A549 (cell line): Measurements from ENCODE around the gene GSTM1. TPM values are rescaled to one million over a fixed set of nuclear protein-coding genes. Genes with fewer than 3 reads are reported as not detected.
A peak's percentile ranks its signal among the peaks of the same experiment; 100 is the strongest.

ENCODE experiments used
- ATAC-seq, 2 experiments: fragments of 200-7000 bp in 1 of 2; fragments of >200 bp in 1 of 2; cut with Nextera tagmentation in 1 of 2; cut with Tn5 transposase in 1 of 2; 3 replicates each; pipeline versions ENCODE4 v1.8.0 to v1.9.1; 2018 to 2020; ENCODE audit warnings: mild to moderate bottlenecking in 1 of 2, moderate library complexity in 1 of 2
- CTCF ChIA-PET: fragments of 300-600 bp; sonication (Branson Sonifier 250); formaldehyde crosslinking; extraction: SDS; loops from one replicate; lab custom pipeline; 2021; ENCODE audit warnings: antibody characterized with exemption, inconsistent platforms; lab: Yijun Ruan, JAX
- POLR2A ChIA-PET: fragments of 350-600 bp; formaldehyde crosslinking; extraction: SDS; loops from one replicate; lab custom pipeline; 2021; ENCODE audit warnings: antibody characterized with exemption, inconsistent platforms; lab: Yijun Ruan, JAX
- DNase-seq, 2 experiments: peaks; one replicate each; pipeline versions ENCODE4 v3.0.0 to v3.0.0-alpha.2; 2011 to 2016; ENCODE audit warnings: low read depth in 1 of 2, low spot score in 1 of 2
- FAIRE-seq: peaks from 2 replicates; lab custom pipeline; 2011; peaks lifted over from hg19 to GRCh38; lab: Jason Lieb, UNC
- H3K27ac ChIP-seq, 2 experiments: fragments of >200 bp; sonication (Bioruptor Twin); formaldehyde crosslinking; 3 replicates each; pipeline ENCODE4 v1.5.1; 2016 to 2017
- H3K4me1 ChIP-seq: fragments of >200 bp; sonication (Bioruptor Twin); formaldehyde crosslinking; 3 replicates; pipeline ENCODE4 v1.6.1; 2016
- H3K4me2 ChIP-seq: fragments of >200 bp; sonication (Bioruptor Twin); formaldehyde crosslinking; 3 replicates; pipeline ENCODE4 v1.6.1; 2016
- H3K4me3 ChIP-seq: fragments of >200 bp; sonication (Bioruptor Twin); formaldehyde crosslinking; 3 replicates; pipeline ENCODE4 v1.5.1; 2016
- H3K9me3 ChIP-seq: fragments of >200 bp; sonication (Bioruptor Twin); formaldehyde crosslinking; 3 replicates; pipeline ENCODE4 v1.6.1; 2016
- CBX2 ChIP-seq: fragments of 200-600 bp; sonication (generic); IDR thresholded peaks from 2 replicates; pipeline ENCODE4 v1.6.1; 2016; ENCODE audit warnings: low read depth, mild to moderate bottlenecking, borderline replicate concordance
- CEBPB ChIP-seq, 2 experiments: fragments of >200 bp in 1 of 2; sonication (Bioruptor Twin) in 1 of 2; formaldehyde crosslinking in 1 of 2; IDR thresholded peaks; 2 replicates each; pipeline ENCODE4 v1.6.1; 2012 to 2016
- CHD2 ChIP-seq: fragments of 150-350 bp; IDR thresholded peaks from 2 replicates; pipeline ENCODE4 v1.6.1; 2014; ENCODE audit warnings: low read length; ENCODE audit not compliant: partially characterized antibody
- EP300 ChIP-seq, 2 experiments: fragments of >200 bp; sonication (Bioruptor Twin); formaldehyde crosslinking; IDR thresholded peaks; 2 replicates in 1 of 2; 3 replicates in 1 of 2; pipeline ENCODE4 v1.6.1; 2016 to 2017
- ESRRA ChIP-seq: fragments of 150-350 bp; IDR thresholded peaks from 2 replicates; pipeline ENCODE4 v1.6.1; 2014; ENCODE audit warnings: mild to moderate bottlenecking, low read length, borderline replicate concordance
- FOSB ChIP-seq: fragments of 250-450 bp; sonication (Bioruptor Pico); IDR thresholded peaks from 2 replicates; pipeline ENCODE4 v1.5.0; 2020; ENCODE audit warnings: mild to moderate bottlenecking, moderate library complexity
- GATA3 ChIP-seq: IDR thresholded peaks from 2 replicates; pipeline ENCODE4 v1.6.1; 2012; ENCODE audit warnings: borderline replicate concordance
- HDAC2 ChIP-seq: fragments of 200-600 bp; sonication (generic); IDR thresholded peaks from 2 replicates; pipeline ENCODE4 v1.6.1; 2016
- HOXA7 ChIP-seq: fragments of 250-450 bp; sonication (Bioruptor Pico); IDR thresholded peaks from 2 replicates; pipeline ENCODE4 v1.5.0; 2020; ENCODE audit warnings: mild to moderate bottlenecking, moderate library complexity
- JUN ChIP-seq, 2 experiments: fragments of >200 bp; sonication (Bioruptor Twin); formaldehyde crosslinking; IDR thresholded peaks; 2 replicates in 1 of 2; 3 replicates in 1 of 2; pipeline ENCODE4 v1.6.1; 2016 to 2017
- KDM1A ChIP-seq: fragments of 200-600 bp; sonication (generic); IDR thresholded peaks from 2 replicates; pipeline ENCODE4 v1.6.1; 2016; ENCODE audit warnings: low read depth, mild to moderate bottlenecking
- MAFK ChIP-seq: fragments of 450-650 bp; IDR thresholded peaks from 2 replicates; pipeline ENCODE4 v1.6.1; 2014; ENCODE audit not compliant: partially characterized antibody
- NR3C1 ChIP-seq: fragments of >200 bp; sonication (Bioruptor Twin); formaldehyde crosslinking; IDR thresholded peaks from 3 replicates; pipeline ENCODE4 v1.6.1; 2017
- PHF8 ChIP-seq: fragments of 200-600 bp; sonication (generic); IDR thresholded peaks from 2 replicates; pipeline ENCODE4 v1.6.1; 2016; ENCODE audit warnings: low read depth, mild to moderate bottlenecking, antibody characterized with exemption, moderate library complexity, borderline replicate concordance
- POLR2A ChIP-seq: IDR thresholded peaks from 2 replicates; pipeline ENCODE4 v1.6.1; 2012; ENCODE audit warnings: mild to moderate bottlenecking, low read length
- POLR2AphosphoS2 ChIP-seq: conservative IDR thresholded peaks from 2 replicates; pipeline ENCODE4 v1.6.1; 2012; ENCODE audit warnings: low read length, improper control_type of control experiment, inconsistent platforms
- RARB ChIP-seq: fragments of 250-450 bp; sonication (Bioruptor Pico); IDR thresholded peaks from 2 replicates; pipeline ENCODE4 v1.8.0; 2021; ENCODE audit warnings: mild to moderate bottlenecking, moderate library complexity
- RFX5 ChIP-seq: fragments of 450-650 bp; IDR thresholded peaks from 2 replicates; pipeline ENCODE4 v1.7.1; 2014; ENCODE audit warnings: antibody characterized with exemption, mild to moderate bottlenecking, moderate library complexity
- ZC3H11A ChIP-seq: fragments of 450-650 bp; IDR thresholded peaks from 2 replicates; pipeline ENCODE4 v1.6.1; 2014; ENCODE audit warnings: antibody characterized with exemption, mild to moderate bottlenecking
- WGBS: methylation state at CpG from one replicate; pipeline ENCODE4 v1.1.6; 2017; ENCODE audit errors: missing lambda C conversion rate; 5-methylcytosine and 5-hydroxymethylcytosine counted together
- polyA plus RNA-seq, 4 experiments: library from polyadenylated mRNA; depleted of rRNA in 3 of 4; stranded (reverse); fragments of >200 nt; fragmentation: RNase III in 1 of 4; extraction: RNeasy Plus Mini Kit Qiagen cat#74134 plus additional on column Dnase treatment in 1 of 4; gene quantifications; 2 replicates in 3 of 4; 3 replicates in 1 of 4; pipeline ENCODE4 v1.2.3, GENCODE V29; 2011 to 2017
- TF ChIP-seq, protein P1 (sequence below): fragments of 250-450 bp; sonication (Bioruptor Pico); IDR thresholded peaks from 2 replicates; pipeline ENCODE4 v1.5.0; 2020; ENCODE audit warnings: low read depth, mild to moderate bottlenecking, moderate library complexity

Gene GSTM1
- polyA plus RNA-seq, 2 of the 4 experiments (the other 2 are of a cell fraction), result not detected

DNA sequence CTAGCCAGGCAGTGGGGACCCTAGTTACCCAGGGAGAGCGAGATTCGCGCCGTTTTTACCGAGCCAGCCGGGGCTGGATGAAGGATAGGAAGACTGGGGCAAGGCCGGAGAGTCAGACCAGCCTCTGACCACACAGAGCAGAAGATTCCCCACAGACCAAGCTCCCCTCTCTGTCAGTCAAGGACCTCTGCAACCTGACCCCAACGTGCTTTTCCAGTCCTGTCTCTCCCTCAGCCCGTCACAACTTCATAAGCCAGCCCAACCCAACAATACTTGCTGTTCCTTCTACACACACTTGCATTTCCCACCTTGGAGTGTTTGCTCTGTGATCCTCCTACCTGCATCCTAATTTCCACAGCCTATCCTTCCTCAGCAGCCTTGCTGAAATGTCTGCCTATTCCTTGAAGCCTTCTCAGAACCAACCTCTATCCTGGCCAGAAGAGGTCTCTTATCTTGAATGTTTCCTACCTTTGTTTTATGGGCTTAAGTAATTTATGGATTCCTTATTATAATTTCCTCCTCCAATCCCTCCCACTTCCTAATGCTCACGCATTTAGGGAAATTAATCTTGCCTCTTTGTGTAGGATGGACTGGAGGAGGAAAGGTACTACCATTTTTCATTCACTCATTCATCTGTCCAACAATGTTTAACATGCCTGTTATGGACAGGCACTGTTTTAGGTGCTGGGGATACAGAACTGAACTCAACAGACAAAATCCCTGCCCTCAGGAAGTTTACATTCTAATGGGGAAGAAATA lies 53.2 kb downstream of the GSTM1 start, which contains the start of gene GSTM3:
GSTM3 (minus strand) TSS at position 424 of the 759 bp plus-strand sequence. CDS start 751 bp downstream, outside the sequence.
- TF ChIP-seq JUN (IDR thresholded peaks at IDR 0.05), result no peak
- TF ChIP-seq HOXA7 (CRISPR knock-in tag), result no peak
- TF ChIP-seq FOSB, result no peak
- no peak for TF ChIP-seq ESRRA
- TF ChIP-seq KDM1A, result no peak
- no peak for TF ChIP-seq RFX5
- no peak for TF ChIP-seq RARB (CRISPR knock-in tag)
- TF ChIP-seq NR3C1, result no peak
- TF ChIP-seq HDAC2, result no peak
- no peak for TF ChIP-seq CHD2
- no peak for TF ChIP-seq PHF8
- TF ChIP-seq POLR2AphosphoS2, result no peak
- TF ChIP-seq, protein P1, sequence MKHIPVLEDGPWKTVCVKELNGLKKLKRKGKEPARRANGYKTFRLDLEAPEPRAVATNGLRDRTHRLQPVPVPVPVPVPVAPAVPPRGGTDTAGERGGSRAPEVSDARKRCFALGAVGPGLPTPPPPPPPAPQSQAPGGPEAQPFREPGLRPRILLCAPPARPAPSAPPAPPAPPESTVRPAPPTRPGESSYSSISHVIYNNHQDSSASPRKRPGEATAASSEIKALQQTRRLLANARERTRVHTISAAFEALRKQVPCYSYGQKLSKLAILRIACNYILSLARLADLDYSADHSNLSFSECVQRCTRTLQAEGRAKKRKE (CRISPR knock-in tag), result no peak
- no peak for TF ChIP-seq CBX2
- TF ChIP-seq MAFK, result no peak
- no peak for TF ChIP-seq CEBPB (IDR thresholded peaks at IDR 0.05)
- TF ChIP-seq EP300 (IDR thresholded peaks at IDR 0.05), result no peak
- no peak for TF ChIP-seq POLR2A
- no peak for TF ChIP-seq ZC3H11A
- TF ChIP-seq GATA3, result no peak
- TF ChIP-seq, all 56 proteins: peak for 0
- DNase-seq, result no peak
- peak within 1 kb of the TSS; percentile 72 to 88 for H3K27ac ChIP-seq
- H3K9me3 ChIP-seq, result no peaks in the 10 kb centered on the region
- ChIA-PET POLR2A (no interaction called here), CTCF (interaction anchor here (0.9 to 1.4 kb wide), 2 partner anchors 13 to 33 kb away, joined by 3 to 4 read pairs; no protein-coding TSS in a partner anchor)
- WGBS, result 22% methylated on average over 10 of the region's 10 CpGs
- peak; percentile 58 to 63 for ATAC-seq
- peak within 1 kb of the TSS; percentile 94 for H3K4me2 ChIP-seq
- H3K4me3 ChIP-seq, result peak within 1 kb of the TSS; percentile 60
- H3K4me1 ChIP-seq, result no peaks in the 10 kb centered on the region
- no peak for FAIRE-seq

Other genes with a start within 250 kb of the GSTM1 start
- gene SYPL2, start 221.3 kb upstream of the GSTM1 start, polyA plus RNA-seq (2011; rRNA removed), result 0.04 and 0.08 TPM in 2 replicates
- 0.03 to 0.05 TPM (median 0.05 TPM) in 3 replicates for gene SYPL2, start 221.3 kb upstream of the GSTM1 start, polyA plus RNA-seq (2017; fragmentation: RNase III; extraction: RNeasy Plus Mini Kit Qiagen cat#74134 plus additional on column Dnase treatment)
- gene ATXN7L2, start 203.9 kb upstream of the GSTM1 start, polyA plus RNA-seq (2011; rRNA removed), result 0.97 and 1.2 TPM in 2 replicates
- gene ATXN7L2, start 203.9 kb upstream of the GSTM1 start, polyA plus RNA-seq (2017; fragmentation: RNase III; extraction: RNeasy Plus Mini Kit Qiagen cat#74134 plus additional on column Dnase treatment), result 2.0 to 2.2 TPM (median 2.1 TPM) in 3 replicates
- gene CYB561D1, start 193.7 kb upstream of the GSTM1 start, polyA plus RNA-seq (2011; rRNA removed), result 4.0 and 4.9 TPM in 2 replicates
- gene CYB561D1, start 193.7 kb upstream of the GSTM1 start, polyA plus RNA-seq (2017; fragmentation: RNase III; extraction: RNeasy Plus Mini Kit Qiagen cat#74134 plus additional on column Dnase treatment), result 4.4 to 5.2 TPM (median 4.9 TPM) in 3 replicates
- gene AMIGO1, start 178.1 kb upstream of the GSTM1 start, polyA plus RNA-seq (2011; rRNA removed), result 0.43 and 0.85 TPM in 2 replicates
- gene AMIGO1, start 178.1 kb upstream of the GSTM1 start, polyA plus RNA-seq (2017; fragmentation: RNase III; extraction: RNeasy Plus Mini Kit Qiagen cat#74134 plus additional on column Dnase treatment), result 1.1 to 1.3 TPM (median 1.2 TPM) in 3 replicates
- gene GPR61, start 147.9 kb upstream of the GSTM1 start, polyA plus RNA-seq (2011; rRNA removed), result 0.14 TPM in 1 of 2 replicates, not detected in the other
- not detected in 3 replicates for gene GPR61, start 147.9 kb upstream of the GSTM1 start, polyA plus RNA-seq (2017; fragmentation: RNase III; extraction: RNeasy Plus Mini Kit Qiagen cat#74134 plus additional on column Dnase treatment)
- gene GNAI3, start 139.2 kb upstream of the GSTM1 start, polyA plus RNA-seq (2011; rRNA removed), result 6.1 and 8.7 TPM in 2 replicates
- 5.3 to 5.6 TPM (median 5.6 TPM) in 3 replicates for gene GNAI3, start 139.2 kb upstream of the GSTM1 start, polyA plus RNA-seq (2017; fragmentation: RNase III; extraction: RNeasy Plus Mini Kit Qiagen cat#74134 plus additional on column Dnase treatment)
- gene GNAT2, start 68.2 kb upstream of the GSTM1 start, polyA plus RNA-seq (2011; rRNA removed), result 0.16 and 0.20 TPM in 2 replicates
- gene GNAT2, start 68.2 kb upstream of the GSTM1 start, polyA plus RNA-seq (2017; fragmentation: RNase III; extraction: RNeasy Plus Mini Kit Qiagen cat#74134 plus additional on column Dnase treatment), result 0.25 TPM in 1 of 3 replicates, not detected in the others
- gene AMPD2, start 68.0 kb upstream of the GSTM1 start, polyA plus RNA-seq (2011; rRNA removed), result 19.3 and 31.5 TPM in 2 replicates
- 39.4 to 51.7 TPM (median 47.2 TPM) in 3 replicates for gene AMPD2, start 68.0 kb upstream of the GSTM1 start, polyA plus RNA-seq (2017; fragmentation: RNase III; extraction: RNeasy Plus Mini Kit Qiagen cat#74134 plus additional on column Dnase treatment)
- 17.2 and 21.7 TPM in 2 replicates for gene GSTM4, start 31.7 kb upstream of the GSTM1 start, polyA plus RNA-seq (2011; rRNA removed)
- 13.0 to 14.3 TPM (median 13.6 TPM) in 3 replicates for gene GSTM4, start 31.7 kb upstream of the GSTM1 start, polyA plus RNA-seq (2017; fragmentation: RNase III; extraction: RNeasy Plus Mini Kit Qiagen cat#74134 plus additional on column Dnase treatment)
- gene GSTM2, start 19.8 kb upstream of the GSTM1 start, polyA plus RNA-seq (2011; rRNA removed), result 4.8 and 6.0 TPM in 2 replicates
- gene GSTM2, start 19.8 kb upstream of the GSTM1 start, polyA plus RNA-seq (2017; fragmentation: RNase III; extraction: RNeasy Plus Mini Kit Qiagen cat#74134 plus additional on column Dnase treatment), result 5.3 to 7.2 TPM (median 6.5 TPM) in 3 replicates
- not detected in 2 replicates for gene GSTM5, start 24.4 kb downstream of the GSTM1 start, polyA plus RNA-seq (2011; rRNA removed)
- gene GSTM5, start 24.4 kb downstream of the GSTM1 start, polyA plus RNA-seq (2017; fragmentation: RNase III; extraction: RNeasy Plus Mini Kit Qiagen cat#74134 plus additional on column Dnase treatment), result not detected in 3 replicates
- 55.7 and 67.6 TPM in 2 replicates for gene GSTM3, start 53.2 kb downstream of the GSTM1 start, polyA plus RNA-seq (2011; rRNA removed)
- gene GSTM3, start 53.2 kb downstream of the GSTM1 start, polyA plus RNA-seq (2017; fragmentation: RNase III; extraction: RNeasy Plus Mini Kit Qiagen cat#74134 plus additional on column Dnase treatment), result 39.8 to 44.1 TPM (median 43.0 TPM) in 3 replicates
- gene EPS8L3, start 76.1 kb downstream of the GSTM1 start, polyA plus RNA-seq (2011; rRNA removed), result 5.1 and 7.4 TPM in 2 replicates
- 1.4 to 3.3 TPM (median 2.4 TPM) in 3 replicates for gene EPS8L3, start 76.1 kb downstream of the GSTM1 start, polyA plus RNA-seq (2017; fragmentation: RNase III; extraction: RNeasy Plus Mini Kit Qiagen cat#74134 plus additional on column Dnase treatment)
- 36.3 and 45.7 TPM in 2 replicates for gene CSF1, start 223.0 kb downstream of the GSTM1 start, polyA plus RNA-seq (2011; rRNA removed)
- gene CSF1, start 223.0 kb downstream of the GSTM1 start, polyA plus RNA-seq (2017; fragmentation: RNase III; extraction: RNeasy Plus Mini Kit Qiagen cat#74134 plus additional on column Dnase treatment), result 35.1 to 42.4 TPM (median 37.5 TPM) in 3 replicates